AG10803 (cell line): ENCODE results near the gene SDS.
A peak's percentile ranks its signal among the peaks of the same experiment; 100 is the strongest.

ENCODE experiments used
- DNase-seq: peaks from one replicate; pipeline ENCODE4 v3.0.0; 2010; ENCODE audit warnings: low read depth
- H3K4me3 ChIP-seq: 2 replicates; pipeline ENCODE4 v1.5.1; 2011; ENCODE audit warnings: mild to moderate bottlenecking, low read length, control low read depth
- CTCF ChIP-seq: conservative IDR thresholded peaks from 2 replicates; pipeline ENCODE4 v1.5.1; 2011; ENCODE audit warnings: mild to moderate bottlenecking, low read length, control low read depth, inconsistent platforms

Gene SDS

DNA sequence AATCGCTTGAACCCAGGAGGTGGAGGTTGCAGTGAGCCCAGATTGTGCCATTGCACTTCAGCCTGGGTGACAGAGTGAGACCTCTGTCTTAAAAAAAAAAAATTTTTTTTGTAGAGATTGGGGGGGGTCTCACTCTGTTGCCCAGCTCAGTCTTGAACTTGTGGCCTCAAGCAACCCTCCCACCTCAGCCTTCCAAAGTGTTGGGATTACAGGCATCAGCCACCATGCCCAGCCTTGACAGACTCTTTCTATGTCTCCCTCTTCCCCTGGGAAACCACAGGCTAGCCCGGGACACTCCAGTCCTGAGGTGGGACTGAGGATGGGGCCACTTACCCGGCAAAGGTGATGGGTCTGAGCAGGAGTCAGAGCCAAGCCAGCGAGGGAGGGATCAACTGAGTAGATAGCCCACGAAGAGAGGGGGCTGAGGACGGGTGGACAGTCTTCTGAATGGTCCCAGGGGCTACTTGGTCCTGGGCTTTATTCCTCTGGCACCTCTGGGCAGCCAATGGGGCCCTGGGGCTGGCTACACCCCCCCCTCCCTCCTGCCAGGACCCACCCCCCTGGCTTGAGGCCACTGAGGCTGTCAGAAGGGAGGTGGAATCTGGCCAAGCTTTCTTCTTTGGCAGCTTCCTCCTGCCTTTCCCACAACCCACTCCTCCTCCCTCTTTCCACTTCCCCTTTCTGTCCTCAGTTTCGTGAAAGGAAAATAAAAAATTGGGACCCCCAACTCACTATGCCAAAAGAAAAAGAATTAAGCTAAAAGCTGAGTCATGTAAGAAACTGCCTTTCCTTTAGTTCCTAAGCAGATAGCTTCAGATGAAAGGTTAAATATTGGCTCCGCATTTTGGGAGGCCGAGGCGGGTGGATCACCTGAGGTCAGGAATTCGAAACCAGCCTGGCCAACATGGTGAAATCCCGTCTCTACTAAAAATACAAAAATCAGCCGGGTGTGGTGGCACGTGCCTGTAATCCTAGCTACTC lies at the start of gene SDS:
Gene SDS (minus strand): TSS at position 453 of the 981 bp plus-strand sequence. CDS start 4,179 bp downstream, outside the sequence.
- TF ChIP-seq CTCF: no peak
- peak; percentile 13 for DNase-seq
- no peak within 1 kb of the TSS for H3K4me3 ChIP-seq

DNA sequence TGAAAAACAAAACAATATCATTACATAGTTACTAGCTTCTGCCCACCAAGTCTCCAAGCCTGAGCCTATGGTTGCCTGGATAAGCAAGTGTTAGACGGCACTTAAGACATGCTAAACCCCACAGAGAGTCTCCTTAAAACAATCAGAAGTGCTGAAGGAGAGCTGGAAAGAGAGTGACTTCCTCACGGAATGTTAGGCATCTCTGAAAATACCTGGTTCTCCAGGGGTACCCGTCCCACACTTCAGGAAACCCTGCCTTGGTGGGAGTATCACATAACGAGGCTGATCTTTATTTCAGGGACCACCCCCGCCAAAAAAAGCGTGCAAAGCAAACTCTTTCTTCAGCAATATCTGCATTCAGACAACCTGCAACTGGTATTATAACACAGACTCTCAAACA lies 49.6 kb upstream of the SDS start:
- DNase-seq: no peak
- no peak for TF ChIP-seq CTCF

DNA sequence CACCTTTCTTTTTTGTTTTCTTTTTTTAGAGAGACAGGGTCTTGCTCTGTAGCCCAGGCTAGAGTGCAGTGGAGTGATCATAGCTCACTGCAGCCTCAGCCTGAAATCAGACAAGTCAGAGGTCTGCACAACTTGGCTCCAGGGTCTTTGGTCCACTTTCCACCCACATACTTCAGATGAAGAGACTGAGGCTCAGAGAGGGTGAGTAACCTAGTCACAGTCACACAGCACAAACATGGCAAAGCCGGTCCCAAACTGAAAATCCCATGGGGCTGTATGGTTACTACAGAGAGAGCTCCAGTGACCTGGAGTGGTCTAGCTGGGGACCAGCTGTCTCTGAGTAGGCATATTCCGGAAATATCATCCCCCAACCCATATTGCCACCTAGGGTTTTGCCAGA lies 48.8 kb upstream of the SDS start:
- no peak for TF ChIP-seq CTCF
- no peak for DNase-seq
- no peak overlapping the region for H3K4me3 ChIP-seq

More for the DNA sequence above, 49.6 kb upstream of the SDS start:
- H3K4me3 ChIP-seq: no peak overlapping the region

GRCh38 chr12:113449839-113450238 lies 46.2 kb upstream of the SDS start:
- TF ChIP-seq CTCF: no peak
- no peak for DNase-seq
- no peak overlapping the region for H3K4me3 ChIP-seq

GRCh38 chr12:113449299-113449698 lies 45.6 kb upstream of the SDS start:
- no peak for DNase-seq
- TF ChIP-seq CTCF: no peak
- no peak overlapping the region for H3K4me3 ChIP-seq

GRCh38 chr12:113448873-113449272 lies 45.2 kb upstream of the SDS start:
- DNase-seq: no peak
- no peak for TF ChIP-seq CTCF
- no peak overlapping the region for H3K4me3 ChIP-seq
